Right atrium auricular region (tissue), 2 donors: Measurements from ENCODE around the gene CASP14. TPM values are rescaled to one million over a fixed set of nuclear protein-coding genes. Genes with fewer than 3 reads are reported as not detected.
"Not testable (repeated sequence)": the region's sequence is repeated elsewhere in the genome, so short reads cannot be mapped to it uniquely, and the experiment has no call there.

Source experiments
- DNase-seq: peaks from one replicate; pipeline ENCODE4 v3.0.0-alpha.2; 2019; ENCODE audit warnings: low spot score
- H3K27ac ChIP-seq, 2 donors: fragments of 200-600 bp; sonication (generic); 1 replicate in 1 of 2; 2 replicates in 1 of 2; pipeline ENCODE4 v1.5.1; 2016 to 2019
- H3K27me3 ChIP-seq, 2 donors: fragments of 200-600 bp; sonication (generic); one replicate each; pipeline versions ENCODE4 v1.5.1 to v1.6.0; 2017 to 2019
- H3K36me3 ChIP-seq: fragments of 200-600 bp; sonication (generic); one replicate; pipeline ENCODE4 v1.5.1; 2016
- H3K4me1 ChIP-seq, 2 donors: fragments of 200-600 bp; sonication (generic); one replicate each; pipeline versions ENCODE4 v1.5.1 to v1.6.0; 2017 to 2019
- H3K4me3 ChIP-seq, 2 donors: fragments of 200-600 bp; sonication (generic); 1 replicate in 1 of 2; 2 replicates in 1 of 2; pipeline ENCODE4 v1.5.1; 2017 to 2019; ENCODE audit warnings: mild to moderate bottlenecking in 1 of 2, moderate library complexity in 1 of 2
- H3K9me3 ChIP-seq, 2 donors: fragments of 200-600 bp; sonication (generic); one replicate each; pipeline ENCODE4 v1.5.1; 2019
- CTCF ChIP-seq, 2 donors: fragments of 200-600 bp; sonication (generic); IDR thresholded peaks; one replicate each; pipeline ENCODE4 v1.5.1; 2019; ENCODE audit warnings: antibody characterized with exemption in 2 of 2
- total RNA-seq, 2 donors: library from RNA; depleted of rRNA; stranded (reverse); fragments of >200 nt; gene quantifications; one replicate each; pipeline ENCODE4 v1.1.0, GENCODE V29; 2016

Gene CASP14
- total RNA-seq, 2 donors from 2014 or later, result not detected

GRCh38 chr19:15048128-15048527 lies 1.2 kb upstream of the CASP14 start:
- Histone ChIP-seq H3K9me3 (no peaks in the 10 kb centered on the region), H3K27me3 (no peaks in the 10 kb centered on the region), H3K4me1 (no peaks in the 10 kb centered on the region), H3K4me3 (no peak overlapping the region), H3K27ac (no peak overlapping the region), H3K36me3 (no peaks in the 10 kb centered on the region)
- no peak for TF ChIP-seq CTCF (IDR thresholded peaks at IDR 0.05)
- DNase-seq, result no peak

- H3K9me3 ChIP-seq, result no peaks in the 10 kb centered on the region
- no peaks in the 10 kb centered on the region for H3K27me3 ChIP-seq
- no peak overlapping the region for H3K27ac ChIP-seq
- TF ChIP-seq CTCF (IDR thresholded peaks at IDR 0.05), result no peak
- H3K4me1 ChIP-seq, result no peaks in the 10 kb centered on the region
- no peak for DNase-seq
- H3K4me3 ChIP-seq, result no peak overlapping the region
- no peaks in the 10 kb centered on the region for H3K36me3 ChIP-seq
These were observed 1.4 kb downstream of the CASP14 start for GRCh38 chr19:15050639-15051038.

GRCh38 chr19:15062036-15062435 lies 12.8 kb downstream of the CASP14 start:
- TF ChIP-seq CTCF (IDR thresholded peaks at IDR 0.05), result no peak
- Histone ChIP-seq H3K27me3 (no peaks in the 10 kb centered on the region), H3K36me3 (no peaks in the 10 kb centered on the region), H3K4me3 (no peak overlapping the region), H3K9me3 (no peaks in the 10 kb centered on the region), H3K27ac (no peak overlapping the region), H3K4me1 (no peaks in the 10 kb centered on the region)
- no peak for DNase-seq

DNA sequence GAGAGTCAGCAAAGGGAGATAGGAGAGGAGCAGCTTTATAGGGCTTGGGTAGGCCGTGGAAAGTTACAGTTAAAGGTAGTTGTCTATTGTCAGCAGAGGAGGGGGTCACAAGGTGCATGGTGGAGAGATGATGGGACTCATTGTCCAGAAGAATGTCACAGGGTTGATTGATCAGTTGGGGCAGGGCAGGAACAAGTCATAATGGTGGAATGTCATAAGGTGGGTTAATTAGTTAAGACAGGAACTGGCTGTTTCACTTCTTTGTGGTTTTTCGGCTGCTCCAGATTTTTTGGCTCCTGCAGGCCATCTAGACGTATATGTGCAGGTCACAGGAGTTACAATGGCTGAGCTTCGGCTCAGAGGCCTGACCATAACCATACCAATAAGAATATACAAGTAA lies 21.1 kb downstream of the CASP14 start:
- not testable (repeated sequence) for H3K36me3 ChIP-seq, H3K4me1 ChIP-seq, DNase-seq, H3K27ac ChIP-seq, H3K27me3 ChIP-seq, H3K4me3 ChIP-seq, H3K9me3 ChIP-seq

DNA sequence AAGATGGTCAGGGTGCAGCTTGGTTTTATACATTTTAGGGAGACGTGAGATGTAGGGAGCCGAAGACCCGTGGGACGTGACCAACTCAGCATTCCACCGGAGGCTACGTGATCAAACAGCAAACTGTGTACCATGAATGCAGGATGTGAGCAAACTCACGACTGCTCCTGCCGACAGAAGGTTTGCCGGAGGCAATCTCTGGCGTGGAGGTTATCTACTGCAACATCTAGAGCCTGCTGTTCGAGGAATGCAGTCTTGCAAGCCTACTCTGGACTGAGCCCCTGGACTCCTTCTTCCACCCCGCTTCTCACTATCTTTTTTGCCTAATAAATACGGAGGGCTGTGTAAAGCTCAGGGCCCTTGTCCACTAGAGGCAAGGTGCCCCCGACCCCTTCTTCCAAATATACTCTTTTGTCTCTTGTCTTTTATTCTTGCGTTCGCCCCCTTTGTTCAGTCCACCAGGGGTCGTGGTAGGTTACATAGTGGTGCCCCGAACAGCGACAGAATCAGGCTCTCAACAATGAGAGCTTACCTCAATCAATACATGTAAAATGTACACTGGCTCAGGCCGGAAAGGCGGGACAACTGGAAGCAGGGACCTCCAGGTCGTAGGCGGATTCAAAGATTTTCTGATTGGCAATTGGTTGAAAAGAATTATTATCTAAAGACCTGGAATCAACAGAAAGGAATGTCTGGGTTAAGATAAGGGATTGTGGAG lies 23.8 kb downstream of the CASP14 start:
- no peaks in the 10 kb centered on the region for H3K4me1 ChIP-seq
- H3K27me3 ChIP-seq, result no peaks in the 10 kb centered on the region
- H3K36me3 ChIP-seq, result no peaks in the 10 kb centered on the region
- H3K9me3 ChIP-seq, result no peaks in the 10 kb centered on the region
- no peak overlapping the region for H3K4me3 ChIP-seq
- DNase-seq, result no peak
- no peak for TF ChIP-seq CTCF (IDR thresholded peaks at IDR 0.05)
- no peak overlapping the region for H3K27ac ChIP-seq

- DNase-seq, result no peak
- Histone ChIP-seq H3K4me1 (no peaks in the 10 kb centered on the region), H3K27me3 (no peaks in the 10 kb centered on the region), H3K4me3 (no peak overlapping the region), H3K27ac (no peak overlapping the region), H3K9me3 (no peaks in the 10 kb centered on the region), H3K36me3 (no peaks in the 10 kb centered on the region)
- TF ChIP-seq CTCF (IDR thresholded peaks at IDR 0.05), result no peak
These were observed 25.1 kb downstream of the CASP14 start for GRCh38 chr19:15074371-15074770.
